ENCODE results near the gene CDV3. TPM values are rescaled to one million over a fixed set of nuclear protein-coding genes. Genes with fewer than 3 reads are reported as not detected.
"Not testable (repeated sequence)": the region's sequence is repeated elsewhere in the genome, so short reads cannot be mapped to it uniquely, and the experiment has no call there.

CDV3 gene
- total RNA-seq = 100 to 1,000 TPM in 5 of 8 experiments, 10 to 100 TPM in 3; 77.4 to 233 (median 121) TPM

GRCh38 chr3:133573629-133574194 is at the start of gene CDV3:
Gene CDV3, plus strand, starts transcription at chr3:133573686. Its CDS starts 359 bp downstream, at chr3:133574045.
- peak; percentile 40 to 66 (median 58) for ATAC-seq (replicated peaks in 6 of 8)
- in situ Hi-C loops (cut with MboI; ENCODE audit: low pct_unique_long_range_greater_than_20kb in 2 of 9, low sequenced_read_pairs in 9 of 9, unreplicated experiment in 9 of 9) = loop anchor here in 2 of 9 experiments (10.0 kb wide), 2 partner anchors 89 to 849 kb away; partner anchors contain the start of gene NPHP3 (in 1 of the 2)

GRCh38 chr3:133523758-133524157 is 49.7 kb upstream of the CDV3 start:
- H3K4me1 ChIP-seq (replicated peaks in 1 of 2); H3K4me3 ChIP-seq; in situ Hi-C loops (cut with MboI; ENCODE audit: low pct_unique_long_range_greater_than_20kb in 2 of 9, low sequenced_read_pairs in 9 of 9, unreplicated experiment in 9 of 9); ATAC-seq (replicated peaks in 6 of 8); H3K27ac ChIP-seq: not testable (repeated sequence)
- WGBS, 10 experiments = 57 to 100% (median 93%) methylated on average over 1 to 3 of the region's 3 CpGs; no CpG with 5 or more reads in 3 of the 10 experiments

More at GRCh38 chr3:133573629-133574194, at the start of gene CDV3:
- WGBS, 10 experiments = 0% methylated on average over 12 of the region's 81 CpGs; no CpG with 5 or more reads in 9 of the 10 experiments
- Histone ChIP-seq H3K4me3 (peak within 1 kb of the TSS; percentile 43 to 89 (median 60)), H3K27ac (peak within 1 kb of the TSS; percentile 93), H3K4me1 (replicated peaks in 1 of 2) (peaks cover 7 to 10% of the 10 kb centered on the region in 2 donors)

GRCh38 chr3:133525435-133525834 is 48.1 kb upstream of the CDV3 start:
- ATAC-seq (replicated peaks in 6 of 8) = no peak
- Histone ChIP-seq H3K4me3 (no peak overlapping the region), H3K4me1 (replicated peaks in 1 of 2) (peaks cover 0 to 6% of the 10 kb centered on the region in 2 donors), H3K27ac (no peak overlapping the region)
- in situ Hi-C loops (cut with MboI; ENCODE audit: low pct_unique_long_range_greater_than_20kb in 2 of 9, low sequenced_read_pairs in 9 of 9, unreplicated experiment in 9 of 9) = no loop called here

GRCh38 chr3:133527081-133527715 is 46.3 kb upstream of the CDV3 start:
- in situ Hi-C loops (cut with MboI; ENCODE audit: low pct_unique_long_range_greater_than_20kb in 2 of 9, low sequenced_read_pairs in 9 of 9, unreplicated experiment in 9 of 9) = no loop called here
- Histone ChIP-seq H3K4me1 (replicated peaks in 1 of 2) (peaks cover 0 to 6% of the 10 kb centered on the region in 2 donors), H3K27ac (no peak overlapping the region), H3K4me3 (no peak overlapping the region)
- peak in 4 of 8 experiments; percentile 30 to 95 (median 70) for ATAC-seq (replicated peaks in 6 of 8)
- WGBS, 10 experiments = 4 to 86% (median 46%) methylated on average over 1 to 6 of the region's 6 CpGs

- WGBS, 10 experiments = 53 to 100% (median 88%) methylated on average over 1 to 2 of the region's 2 CpGs; no CpG with 5 or more reads in 5 of the 10 experiments
- H3K4me3 ChIP-seq = no peak overlapping the region
Observed at GRCh38 chr3:133529809-133530208, 43.7 kb upstream of the CDV3 start.

GRCh38 chr3:133531981-133532380 is 41.5 kb upstream of the CDV3 start:
- no peak overlapping the region for H3K27ac ChIP-seq
- H3K4me3 ChIP-seq = no peak overlapping the region
- H3K4me1 ChIP-seq (replicated peaks in 1 of 2) = peaks cover 0 to 4% of the 10 kb centered on the region in 2 donors
- in situ Hi-C loops (cut with MboI; ENCODE audit: low pct_unique_long_range_greater_than_20kb in 2 of 9, low sequenced_read_pairs in 9 of 9, unreplicated experiment in 9 of 9) = no loop called here
- 33 to 90% (median 43%) methylated on average over 3 to 5 of the region's 5 CpGs; no CpG with 5 or more reads in 3 of the 10 experiments for WGBS, 10 experiments
- ATAC-seq (replicated peaks in 6 of 8) = no peak

More at GRCh38 chr3:133529809-133530208, 43.7 kb upstream of the CDV3 start:
- no peak for ATAC-seq (replicated peaks in 6 of 8)
- no peak overlapping the region for H3K27ac ChIP-seq
- in situ Hi-C loops (cut with MboI; ENCODE audit: low pct_unique_long_range_greater_than_20kb in 2 of 9, low sequenced_read_pairs in 9 of 9, unreplicated experiment in 9 of 9) = no loop called here
- peaks cover 0 to 6% of the 10 kb centered on the region in 2 donors for H3K4me1 ChIP-seq (replicated peaks in 1 of 2)

- Histone ChIP-seq H3K27ac (no peak overlapping the region), H3K4me3 (no peak overlapping the region), H3K4me1 (replicated peaks in 1 of 2) (no peaks in the 10 kb centered on the region)
- 86 to 100% (median 98%) methylated on average over 1 to 5 of the region's 5 CpGs; no CpG with 5 or more reads in 5 of the 10 experiments for WGBS, 10 experiments
- in situ Hi-C loops (cut with MboI; ENCODE audit: low pct_unique_long_range_greater_than_20kb in 2 of 9, low sequenced_read_pairs in 9 of 9, unreplicated experiment in 9 of 9) = no loop called here
- no peak for ATAC-seq (replicated peaks in 6 of 8)
Observed at GRCh38 chr3:133532951-133533350, 40.5 kb upstream of the CDV3 start.

GRCh38 chr3:133535971-133536881 is 37.3 kb upstream of the CDV3 start:
- peak in 4 of 8 experiments; percentile 59 to 93 (median 80) for ATAC-seq (replicated peaks in 6 of 8)
- 0 to 85% (median 0%) methylated on average over 1 of the region's 1 CpG; no CpG with 5 or more reads in 5 of the 10 experiments for WGBS, 10 experiments
- Histone ChIP-seq H3K4me3 (no peak overlapping the region), H3K27ac (no peak overlapping the region), H3K4me1 (replicated peaks in 1 of 2) (no peaks in the 10 kb centered on the region)
- in situ Hi-C loops (cut with MboI; ENCODE audit: low pct_unique_long_range_greater_than_20kb in 2 of 9, low sequenced_read_pairs in 9 of 9, unreplicated experiment in 9 of 9) = no loop called here

GRCh38 chr3:133537131-133537530 is 36.4 kb upstream of the CDV3 start:
- H3K4me1 ChIP-seq (replicated peaks in 1 of 2); H3K4me3 ChIP-seq; H3K27ac ChIP-seq; in situ Hi-C loops (cut with MboI; ENCODE audit: low pct_unique_long_range_greater_than_20kb in 2 of 9, low sequenced_read_pairs in 9 of 9, unreplicated experiment in 9 of 9); ATAC-seq (replicated peaks in 6 of 8): not testable (repeated sequence)
- WGBS, 10 experiments = 83 to 100% (median 89%) methylated on average over 1 to 7 of the region's 11 CpGs; no CpG with 5 or more reads in 2 of the 10 experiments

GRCh38 chr3:133538154-133538553 is 35.3 kb upstream of the CDV3 start:
- in situ Hi-C loops (cut with MboI; ENCODE audit: low pct_unique_long_range_greater_than_20kb in 2 of 9, low sequenced_read_pairs in 9 of 9, unreplicated experiment in 9 of 9) = no loop called here
- Histone ChIP-seq H3K4me1 (replicated peaks in 1 of 2) (no peaks in the 10 kb centered on the region), H3K4me3 (no peak overlapping the region), H3K27ac (no peak overlapping the region)
- WGBS, 10 experiments = 50 to 86% (median 80%) methylated on average over 1 of the region's 2 CpGs; no CpG with 5 or more reads in 5 of the 10 experiments
- no peak for ATAC-seq (replicated peaks in 6 of 8)

- no peaks in the 10 kb centered on the region for H3K4me1 ChIP-seq (replicated peaks in 1 of 2)
- in situ Hi-C loops (cut with MboI; ENCODE audit: low pct_unique_long_range_greater_than_20kb in 2 of 9, low sequenced_read_pairs in 9 of 9, unreplicated experiment in 9 of 9) = no loop called here
- peak in 2 of 8 experiments; percentile 14 to 38 for ATAC-seq (replicated peaks in 6 of 8)
- H3K4me3 ChIP-seq = no peak overlapping the region
- WGBS, 10 experiments = 0 to 100% (median 80%) methylated on average over 1 to 2 of the region's 2 CpGs; no CpG with 5 or more reads in 1 of the 10 experiments
- H3K27ac ChIP-seq = no peak overlapping the region
Observed at GRCh38 chr3:133540896-133541674, 32.4 kb upstream of the CDV3 start.

GRCh38 chr3:133542871-133543270 is 30.6 kb upstream of the CDV3 start:
- in situ Hi-C loops (cut with MboI; ENCODE audit: low pct_unique_long_range_greater_than_20kb in 2 of 9, low sequenced_read_pairs in 9 of 9, unreplicated experiment in 9 of 9) = no loop called here
- WGBS, 10 experiments = 33 to 100% (median 70%) methylated on average over 1 to 7 of the region's 7 CpGs; no CpG with 5 or more reads in 2 of the 10 experiments

More at GRCh38 chr3:133542871-133543270, 30.6 kb upstream of the CDV3 start:
- H3K4me1 ChIP-seq (replicated peaks in 1 of 2) = no peaks in the 10 kb centered on the region
- peak in 1 of 8 experiments; percentile 7 for ATAC-seq (replicated peaks in 6 of 8)
- H3K27ac ChIP-seq = no peak overlapping the region
- no peak overlapping the region for H3K4me3 ChIP-seq
